HL-60 (cell line): ENCODE measurements around the gene FILIP1L.

Source experiments
- DNase-seq, 2 experiments: peaks; one replicate each; pipeline ENCODE4 v3.0.0-alpha.2; 2010 to 2020; ENCODE audit warnings: low read depth in 1 of 2, low spot score in 1 of 2
- H3K27ac ChIP-seq: fragments of 250-450 bp; sonication (Bioruptor Pico); replicated peaks from 2 replicates; pipeline ENCODE4 v1.5.1; 2020; ENCODE audit warnings: mild to moderate bottlenecking, moderate library complexity
- H3K27me3 ChIP-seq: fragments of 250-450 bp; sonication (Bioruptor Pico); 2 replicates; pipeline ENCODE4 v1.5.1; 2021; ENCODE audit warnings: mild to moderate bottlenecking, moderate library complexity; ENCODE audit not compliant: insufficient read depth, poor library complexity, severe bottlenecking
- H3K4me3 ChIP-seq: replicated peaks from 2 replicates; pipeline ENCODE4 v1.5.1; 2011; ENCODE audit warnings: mild to moderate bottlenecking, control low read depth, low read length; ENCODE audit not compliant: insufficient read depth
- CTCF ChIP-seq: IDR thresholded peaks from one replicate; pipeline ENCODE4 v1.5.1; 2011; ENCODE audit warnings: low read length, control low read depth, inconsistent platforms; ENCODE audit not compliant: insufficient read depth
- GABPA ChIP-seq: IDR thresholded peaks from 2 replicates; pipeline ENCODE4 v1.6.1; 2012; ENCODE audit warnings: low read depth
- POLR2AphosphoS5 ChIP-seq: IDR thresholded peaks from 2 replicates; pipeline ENCODE4 v1.6.1; 2012; ENCODE audit warnings: low read depth
- REST ChIP-seq: IDR thresholded peaks from 2 replicates; pipeline ENCODE4 v1.6.1; 2012; ENCODE audit warnings: low read depth; ENCODE audit not compliant: insufficient replicate concordance
- SPI1 ChIP-seq: IDR thresholded peaks from 2 replicates; pipeline ENCODE4 v1.6.1; 2012; ENCODE audit warnings: low read depth, mild to moderate bottlenecking, borderline replicate concordance

Gene FILIP1L

GRCh38 chr3:100023150-100023549 is 91.2 kb downstream of the FILIP1L start:
- no peak overlapping the region for H3K4me3 ChIP-seq
- no peak for DNase-seq
- no peaks in the 10 kb centered on the region for H3K27me3 ChIP-seq
- TF ChIP-seq GABPA (no peak), POLR2AphosphoS5 (no peak), CTCF (no peak), SPI1 (no peak), REST (no peak)
- no peak overlapping the region for H3K27ac ChIP-seq

- no peak overlapping the region for H3K4me3 ChIP-seq
- no peaks in the 10 kb centered on the region for H3K27me3 ChIP-seq
- H3K27ac ChIP-seq = no peak overlapping the region
- no peak for DNase-seq
- no peak for TF ChIP-seq POLR2AphosphoS5
- TF ChIP-seq CTCF = no peak
- TF ChIP-seq REST = no peak
- TF ChIP-seq GABPA = no peak
- TF ChIP-seq SPI1 = no peak
These were observed 91.8 kb downstream of the FILIP1L start for GRCh38 chr3:100022506-100022905.

- H3K4me3 ChIP-seq = no peak overlapping the region
- no peak for DNase-seq
- no peaks in the 10 kb centered on the region for H3K27me3 ChIP-seq
- no peak overlapping the region for H3K27ac ChIP-seq
- no peak for TF ChIP-seq POLR2AphosphoS5
- no peak for TF ChIP-seq CTCF
- TF ChIP-seq SPI1 = no peak
- TF ChIP-seq REST = no peak
- no peak for TF ChIP-seq GABPA
These were observed 93.2 kb downstream of the FILIP1L start for GRCh38 chr3:100020876-100021644.
